ENCODE measurements around the gene MAT2A. TPM values are rescaled to one million over a fixed set of nuclear protein-coding genes. Genes with fewer than 3 reads are reported as not detected.
A peak's percentile ranks its signal among the peaks of the same experiment; 100 is the strongest.

Gene MAT2A
- total RNA-seq, 6 donors from 2014 or later, result 108 to 219 (median 168) TPM

GRCh38 chr2:85547859-85548607, 9.1 kb downstream of the MAT2A start:
- no peaks in the 10 kb centered on the region for H3K27me3 ChIP-seq
- H3K4me1 ChIP-seq, result peaks cover 7 to 17% (median 15%) of the 10 kb centered on the region in 4 donors
- peak overlapping the region in 1 of 4 donors; percentile 30 for H3K27ac ChIP-seq
- WGBS, 2 donors, result 74 to 87% methylated on average over 6 of the region's 6 CpGs
- peaks cover 9 to 95% (median 60%) of the 10 kb centered on the region in 4 donors for H3K36me3 ChIP-seq
- DNase-seq (no peak), ATAC-seq (ENCODE audit: low FRiP score in 2 of 2) (no peak)
- H3K4me3 ChIP-seq, result no peak overlapping the region
- H3K9me3 ChIP-seq, result no peaks in the 10 kb centered on the region
- no peak for TF ChIP-seq CTCF (IDR thresholded peaks at IDR 0.05)
- no peak for TF ChIP-seq POLR2A (IDR thresholded peaks at IDR 0.05)
- TF ChIP-seq EP300 (IDR thresholded peaks at IDR 0.05), result no peak
- TF ChIP-seq POLR2AphosphoS5 (IDR thresholded peaks at IDR 0.05), result no peak

GRCh38 chr2:85548608-85548900, 9.6 kb downstream of the MAT2A start:
- Histone ChIP-seq H3K27ac (peak overlapping the region in 1 of 4 donors; percentile 20), H3K9me3 (no peaks in the 10 kb centered on the region), H3K4me3 (no peak overlapping the region), H3K4me1 (peaks cover 4 to 12% (median 10%) of the 10 kb centered on the region in 4 donors), H3K27me3 (no peaks in the 10 kb centered on the region), H3K36me3 (peaks cover 6 to 95% (median 59%) of the 10 kb centered on the region in 4 donors)
- TF ChIP-seq EP300 (IDR thresholded peaks at IDR 0.05) (no peak), CTCF (IDR thresholded peaks at IDR 0.05) (no peak), POLR2A (IDR thresholded peaks at IDR 0.05) (no peak), POLR2AphosphoS5 (IDR thresholded peaks at IDR 0.05) (no peak)
- ATAC-seq (ENCODE audit: low FRiP score in 2 of 2) (no peak), DNase-seq (no peak)
- 69% methylated on average over 2 of the region's 2 CpGs for WGBS, 2 donors

GRCh38 chr2:85549095-85549494, 10.1 kb downstream of the MAT2A start:
- WGBS, 2 donors, result 80 to 81% methylated on average over 10 of the region's 10 CpGs
- no peak for ATAC-seq (ENCODE audit: low FRiP score in 2 of 2)
- Histone ChIP-seq H3K27me3 (no peaks in the 10 kb centered on the region), H3K9me3 (no peaks in the 10 kb centered on the region), H3K4me1 (peaks cover 4 to 11% (median 9%) of the 10 kb centered on the region in 4 donors), H3K4me3 (no peak overlapping the region), H3K36me3 (peaks cover 4 to 95% (median 62%) of the 10 kb centered on the region in 4 donors), H3K27ac (no peak overlapping the region)
- TF ChIP-seq CTCF (IDR thresholded peaks at IDR 0.05) (no peak), POLR2AphosphoS5 (IDR thresholded peaks at IDR 0.05) (no peak), POLR2A (IDR thresholded peaks at IDR 0.05) (no peak), EP300 (IDR thresholded peaks at IDR 0.05) (no peak)
- DNase-seq, result no peak

DNA sequence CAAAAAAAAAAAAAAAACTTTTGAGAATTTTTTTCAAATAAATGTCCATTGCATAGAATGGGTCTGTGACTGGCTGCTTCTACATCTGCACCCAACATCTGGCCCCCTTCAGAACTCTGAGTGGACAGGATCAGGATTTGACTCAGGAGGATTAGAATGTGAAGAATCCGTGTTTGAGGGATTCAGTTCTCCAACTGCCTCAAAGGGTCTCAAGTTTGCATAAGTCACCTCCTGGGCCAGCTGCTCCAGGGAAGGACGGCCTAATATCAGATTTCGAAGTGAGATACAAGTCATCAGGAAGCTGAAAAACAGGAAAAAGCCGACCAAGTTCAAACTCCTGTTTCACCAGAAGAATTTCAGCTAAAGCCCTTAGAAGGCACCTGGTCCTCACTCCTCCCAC, 10.9 kb downstream of the MAT2A start:
- Histone ChIP-seq H3K36me3 (peaks cover 4 to 95% (median 62%) of the 10 kb centered on the region in 4 donors), H3K4me3 (no peak overlapping the region), H3K27ac (peak overlapping the region; percentile 17 to 72 (median 31)), H3K9me3 (no peaks in the 10 kb centered on the region), H3K4me1 (peaks cover 4 to 11% (median 7%) of the 10 kb centered on the region in 4 donors), H3K27me3 (no peaks in the 10 kb centered on the region)
- 41 to 51% methylated on average over 4 of the region's 4 CpGs for WGBS, 2 donors
- ATAC-seq (ENCODE audit: low FRiP score in 2 of 2) (no peak), DNase-seq (no peak)
- TF ChIP-seq CTCF (IDR thresholded peaks at IDR 0.05), result no peak
- TF ChIP-seq POLR2AphosphoS5 (IDR thresholded peaks at IDR 0.05), result no peak
- no peak for TF ChIP-seq POLR2A (IDR thresholded peaks at IDR 0.05)
- no peak for TF ChIP-seq EP300 (IDR thresholded peaks at IDR 0.05)

GRCh38 chr2:85550486-85550885, 11.5 kb downstream of the MAT2A start:
- Histone ChIP-seq H3K27me3 (no peaks in the 10 kb centered on the region), H3K4me3 (no peak overlapping the region), H3K27ac (peak overlapping the region; percentile 17 to 72 (median 31)), H3K4me1 (peaks cover 4 to 11% (median 7%) of the 10 kb centered on the region in 4 donors), H3K36me3 (peaks cover 2 to 95% (median 60%) of the 10 kb centered on the region in 4 donors), H3K9me3 (no peaks in the 10 kb centered on the region)
- WGBS, 2 donors, result 77 to 78% methylated on average over 10 of the region's 10 CpGs
- peak in 1 of 2 donors; percentile 38 for DNase-seq
- TF ChIP-seq CTCF (IDR thresholded peaks at IDR 0.05) (no peak), POLR2AphosphoS5 (IDR thresholded peaks at IDR 0.05) (no peak), POLR2A (IDR thresholded peaks at IDR 0.05) (no peak), EP300 (IDR thresholded peaks at IDR 0.05) (no peak)
- peak in 1 of 2 donors; percentile 32 for ATAC-seq (ENCODE audit: low FRiP score in 2 of 2)

Data from upper lobe of left lung (tissue), 6 donors.